Measurements from ENCODE around the gene PHLDB3.
"Not testable (repeated sequence)": the region's sequence is repeated elsewhere in the genome, so short reads cannot be mapped to it uniquely, and the experiment has no call there.

Gene PHLDB3

DNA sequence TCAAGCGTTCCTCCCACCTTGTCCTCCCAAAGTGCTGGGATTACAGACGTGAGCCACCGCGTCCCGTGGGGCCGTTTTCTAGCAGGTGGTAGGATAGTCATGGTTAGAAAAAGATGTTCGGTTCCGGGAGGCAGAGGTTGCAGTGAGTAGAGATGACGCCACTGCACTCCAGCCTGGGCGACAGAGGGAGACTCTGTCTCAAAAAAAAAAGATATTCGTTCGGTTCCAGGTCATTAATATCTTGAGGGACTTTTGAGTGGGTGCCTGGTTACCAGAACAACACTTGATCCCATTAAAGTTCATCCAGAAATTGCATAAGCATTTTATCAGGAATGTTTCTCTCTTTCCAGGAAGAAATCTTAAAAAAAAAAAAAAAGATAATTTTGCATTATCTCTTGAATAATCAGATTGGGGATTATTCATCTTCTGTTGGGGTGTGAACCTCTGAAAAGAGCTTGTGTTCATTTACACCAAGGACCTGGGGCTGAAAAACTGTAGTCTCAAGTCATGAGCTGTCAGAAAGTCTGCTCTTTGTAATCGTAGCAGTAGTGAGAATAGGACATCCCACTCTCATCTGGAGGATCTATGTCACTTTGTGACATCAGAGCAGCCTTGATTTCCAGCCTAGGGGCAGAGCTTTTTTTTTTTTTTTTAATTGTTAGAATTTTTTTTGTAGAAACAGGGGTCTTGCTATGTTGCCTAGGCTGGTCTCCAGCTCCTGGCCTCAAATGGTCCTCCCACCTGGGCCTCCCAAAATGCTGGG, 23.5 kb upstream of the PHLDB3 start:
- DNase-seq (ENCODE audit: low read depth): no peak

DNA sequence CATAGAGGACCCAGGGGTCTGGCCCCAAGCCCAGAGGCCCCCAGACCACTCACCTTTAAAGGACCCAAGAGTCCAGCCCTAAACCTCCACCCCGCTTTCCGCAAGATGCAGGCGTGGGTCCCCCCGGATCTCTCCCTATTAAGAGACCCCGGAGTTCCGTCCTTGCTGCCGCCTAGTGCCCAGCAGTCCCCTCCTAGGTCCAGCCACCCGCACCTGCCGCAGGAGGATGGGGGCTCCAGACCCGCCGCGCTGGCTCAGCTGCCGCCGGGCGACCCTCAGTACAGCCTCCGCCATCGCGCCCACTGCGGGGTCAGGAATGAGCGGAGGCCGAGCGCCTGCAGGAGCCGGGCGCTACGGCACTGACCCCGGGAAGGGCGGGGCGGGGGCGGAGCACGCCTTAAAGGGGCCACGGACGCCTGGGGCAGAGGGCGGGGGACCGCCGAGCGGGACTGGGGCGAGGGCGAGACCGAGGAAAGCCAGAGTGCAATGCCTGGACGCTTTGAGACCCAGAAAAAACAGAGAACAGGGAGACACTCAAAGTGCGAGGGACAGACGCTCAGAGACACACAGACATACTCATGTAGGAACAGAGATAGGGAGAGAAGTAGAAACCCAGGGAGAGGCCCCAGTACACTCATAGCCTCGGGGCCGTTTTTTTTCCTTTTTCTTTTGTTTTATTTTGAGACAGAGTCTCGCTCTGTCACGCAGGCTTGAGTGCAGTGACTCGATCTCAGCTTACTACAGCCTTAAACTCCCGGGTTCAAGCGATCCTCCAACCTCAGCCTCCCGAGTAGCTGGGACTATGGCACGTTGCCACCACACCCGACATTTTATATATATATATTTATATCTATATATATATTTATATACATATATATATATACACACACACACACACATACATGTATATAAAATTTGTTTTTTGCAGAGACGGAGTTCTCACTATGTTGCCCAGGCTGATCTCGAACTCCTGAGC, 22.6 kb upstream of the PHLDB3 start, which contains the start of gene ETHE1:
TSS of gene ETHE1 (minus strand) at position 318 of the 976 bp plus-strand sequence. CDS start at position 294, 24 bp downstream.
- DNase-seq (ENCODE audit: low read depth): peak; percentile 58

DNA sequence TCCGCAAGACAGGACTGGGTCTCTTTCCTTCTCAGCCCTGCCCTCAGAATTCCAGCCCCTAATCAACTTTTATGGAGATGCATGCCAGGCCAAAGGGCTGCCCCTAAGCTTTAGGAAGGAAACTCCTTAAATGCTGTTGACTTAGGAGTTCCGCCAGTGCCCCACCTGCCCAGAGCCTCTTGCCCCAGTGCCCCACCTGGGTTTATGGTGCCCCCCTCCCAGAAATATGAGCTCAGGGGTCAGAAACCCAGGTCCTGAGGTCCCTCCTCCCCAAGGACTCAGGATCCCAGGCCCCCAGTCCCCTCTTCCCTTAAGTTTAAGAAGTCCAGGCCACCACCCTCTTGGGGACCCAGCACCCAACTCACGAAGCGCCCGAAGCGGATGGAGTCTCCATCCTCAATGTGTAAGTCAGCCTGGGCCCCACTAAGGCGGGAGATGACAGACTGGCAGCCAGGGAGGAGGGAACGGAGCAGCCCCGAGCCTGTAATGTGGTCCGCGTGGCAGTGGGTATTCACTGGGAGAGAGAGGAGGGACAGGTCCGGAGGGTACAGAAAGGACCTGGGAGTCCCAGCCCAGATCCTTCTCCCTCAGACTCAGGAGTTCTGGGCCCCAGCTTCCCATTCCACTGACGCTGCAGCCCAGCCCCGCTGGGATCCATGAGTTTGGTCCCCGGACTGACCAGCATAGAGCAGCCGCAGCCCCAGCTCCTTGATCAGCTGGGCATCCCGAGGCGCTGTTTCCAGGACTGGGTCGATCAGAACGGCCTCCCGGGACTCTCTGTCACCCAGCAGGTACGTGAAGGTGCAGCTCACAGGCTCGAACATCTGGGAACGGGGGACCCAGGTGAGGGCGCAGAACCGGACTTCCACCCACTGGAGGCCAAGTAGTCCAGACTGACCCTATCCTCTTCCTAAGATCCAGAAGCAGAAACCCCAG, 21.6 kb upstream of the PHLDB3 start:
- DNase-seq (ENCODE audit: low read depth): no peak

DNA sequence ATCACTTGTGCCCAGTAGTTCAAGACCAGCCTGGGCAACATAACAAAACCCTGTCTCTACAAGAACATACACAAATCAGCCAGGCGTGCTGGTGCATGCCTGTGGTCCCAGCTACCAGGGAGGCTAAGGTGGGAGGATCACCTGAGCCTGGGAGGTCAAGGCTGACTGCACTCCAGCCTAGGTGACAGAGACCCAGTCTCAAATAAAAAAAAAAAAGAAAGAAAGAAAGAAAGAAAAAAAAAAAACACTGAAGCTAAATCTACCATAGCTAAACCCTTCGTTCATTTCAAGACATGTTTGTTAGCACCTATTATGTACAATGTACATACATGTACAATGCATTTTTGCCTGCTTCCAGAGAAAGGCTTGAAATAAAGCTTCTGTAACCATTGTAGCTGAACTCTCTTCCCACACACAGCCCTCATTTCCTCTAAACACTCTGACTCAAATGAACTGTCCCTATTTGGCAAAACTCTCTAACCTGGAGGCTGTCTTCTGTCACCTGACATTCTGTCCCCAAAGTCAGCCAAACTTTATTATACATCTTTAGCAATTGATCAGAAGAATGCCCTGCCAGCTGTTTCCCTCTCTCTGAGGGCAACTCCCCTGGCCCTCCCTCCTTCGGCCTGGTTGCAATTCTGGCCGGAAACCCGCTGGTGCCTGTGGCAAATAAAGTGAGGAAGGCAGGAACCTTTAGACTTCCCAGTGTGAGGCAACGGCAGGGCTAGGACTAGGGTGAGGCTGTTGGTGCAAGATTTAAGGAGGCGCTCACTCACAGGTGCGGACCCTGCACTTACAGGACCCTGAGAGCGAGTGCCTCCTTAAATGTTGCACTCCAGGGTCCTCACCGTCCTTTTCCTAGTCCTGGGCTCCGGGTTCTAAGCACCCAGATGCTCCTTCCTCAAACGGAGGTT, 20.6 kb upstream of the PHLDB3 start:
- no peak for DNase-seq (ENCODE audit: low read depth)

DNA sequence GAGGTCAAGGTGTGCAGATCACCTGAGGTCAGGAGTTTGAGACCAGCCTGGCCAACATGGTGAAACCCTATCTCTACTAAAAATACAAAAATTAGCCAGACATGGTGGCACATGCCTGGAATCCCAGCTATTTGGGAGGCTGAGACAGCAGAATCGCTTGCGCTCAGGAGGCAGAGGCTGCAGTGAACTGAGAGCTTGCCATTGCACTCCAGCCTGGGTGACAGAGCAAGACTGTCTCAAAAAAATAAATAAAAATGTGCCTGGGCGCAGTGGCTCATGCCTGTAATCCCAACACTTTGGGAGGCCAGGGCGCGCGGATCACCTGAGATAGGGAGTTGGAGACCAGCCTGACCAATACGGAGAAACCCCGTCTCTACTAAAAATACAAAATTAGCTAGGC, 19.1 kb upstream of the PHLDB3 start:
- not testable (repeated sequence) for DNase-seq (ENCODE audit: low read depth)

DNA sequence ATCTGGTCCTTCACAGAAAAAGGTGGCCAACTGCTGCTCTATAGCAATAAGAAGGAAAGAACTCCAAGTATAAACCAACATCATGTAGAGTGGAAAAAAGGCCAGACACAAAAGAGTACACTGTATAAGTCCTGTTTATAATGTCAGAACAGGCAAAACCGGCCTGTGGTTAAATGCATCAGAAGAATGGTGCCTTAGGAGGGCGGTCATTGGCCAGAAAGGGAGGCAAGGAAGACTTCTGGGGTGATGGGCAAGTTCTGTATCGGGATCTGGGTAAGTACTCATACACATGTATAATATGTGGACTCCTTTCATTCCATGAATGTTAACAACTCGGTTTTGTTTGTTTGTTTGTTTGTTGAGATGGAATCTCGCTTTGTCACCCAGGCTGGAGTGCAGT, 18.4 kb upstream of the PHLDB3 start:
- no peak for DNase-seq (ENCODE audit: low read depth)

DNA sequence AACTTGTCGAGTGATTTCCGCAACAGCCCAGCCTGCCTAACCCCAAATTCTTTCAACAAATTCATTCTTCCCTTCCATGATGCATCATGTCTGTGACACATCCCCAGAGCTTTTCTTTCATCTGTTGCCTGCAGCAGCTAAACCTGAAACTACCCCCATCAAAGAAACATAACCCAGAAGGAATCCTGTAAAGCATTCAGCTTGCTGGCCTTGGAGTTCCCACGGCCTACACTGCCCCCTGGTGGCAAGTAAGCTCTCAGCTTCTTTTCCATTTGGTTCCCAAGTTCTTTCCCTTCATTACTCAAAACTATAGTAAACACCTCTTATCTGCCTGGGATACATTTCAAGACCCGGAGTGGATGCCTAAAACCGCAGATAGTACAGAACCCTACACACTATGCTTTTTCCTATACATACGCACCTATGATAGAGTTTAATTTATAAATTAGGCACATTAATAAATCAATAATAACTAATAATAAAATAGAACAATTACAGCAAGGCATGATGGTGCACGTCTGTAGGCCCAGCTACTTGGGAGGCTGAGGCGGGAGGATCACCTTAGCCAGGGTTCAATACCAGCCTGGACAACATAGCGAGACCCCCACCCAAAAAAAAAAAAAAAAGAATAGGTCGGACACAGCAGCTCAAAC, 15.0 kb upstream of the PHLDB3 start:
- DNase-seq (ENCODE audit: low read depth): peak; percentile 67

DNA sequence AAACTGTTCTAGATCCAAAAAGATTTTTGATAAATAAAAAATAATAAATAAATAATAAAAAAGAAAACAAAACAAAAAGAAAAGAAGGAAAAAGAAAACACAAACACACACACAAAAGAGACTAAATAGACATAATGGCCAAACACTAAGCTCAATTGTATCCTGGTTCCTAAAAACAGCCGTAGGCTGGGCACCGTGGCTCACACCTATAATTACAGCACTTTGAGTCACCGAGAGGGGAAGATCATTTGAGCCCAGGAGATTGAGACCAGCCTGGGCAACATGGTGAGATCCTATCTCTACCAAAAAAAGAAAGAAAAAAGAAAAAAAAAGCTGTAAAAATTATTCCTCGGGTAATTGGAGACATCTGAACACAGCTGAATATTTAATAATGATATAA, 13.5 kb upstream of the PHLDB3 start:
- no peak for DNase-seq (ENCODE audit: low read depth)

DNA sequence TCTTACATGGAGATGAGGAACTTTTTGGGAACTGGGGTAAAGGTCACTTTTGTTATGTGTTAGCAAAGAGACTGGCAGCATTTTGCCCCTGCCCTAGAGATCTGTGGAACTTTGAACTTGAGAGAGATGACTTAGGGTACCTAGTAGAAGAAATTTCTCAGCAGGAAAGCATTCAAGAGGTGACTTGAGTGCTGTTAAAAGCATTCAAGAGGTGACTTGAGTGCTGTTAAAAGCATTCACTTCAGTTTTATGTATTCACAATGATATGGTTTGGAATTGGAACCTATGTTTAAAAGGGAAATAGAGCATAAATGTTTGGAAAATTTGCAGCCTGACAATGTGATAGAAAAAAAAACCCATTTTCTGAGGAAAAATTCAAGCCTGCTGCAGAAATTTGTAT, 7.9 kb upstream of the PHLDB3 start:
- not testable (repeated sequence) for DNase-seq (ENCODE audit: low read depth)

DNA sequence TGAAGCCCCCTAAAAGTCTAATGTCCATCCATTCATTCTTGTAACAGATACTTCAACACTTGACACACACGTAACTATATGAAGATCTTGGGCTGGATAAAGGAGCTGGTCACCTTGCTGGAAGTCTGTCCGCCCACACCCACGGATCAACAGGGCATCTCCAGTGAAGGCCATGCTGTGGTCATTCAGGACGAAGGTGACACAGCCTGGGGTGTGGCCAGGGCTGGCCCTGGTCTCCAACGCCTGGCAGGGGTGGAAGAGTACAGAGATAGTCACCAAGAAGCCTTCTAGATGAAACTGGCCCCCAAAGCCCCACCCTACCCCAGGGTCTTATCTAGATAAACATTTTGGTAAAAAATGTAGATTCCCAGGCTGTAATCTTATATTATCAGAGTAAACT, 6.8 kb upstream of the PHLDB3 start:
- DNase-seq (ENCODE audit: low read depth): no peak

DNA sequence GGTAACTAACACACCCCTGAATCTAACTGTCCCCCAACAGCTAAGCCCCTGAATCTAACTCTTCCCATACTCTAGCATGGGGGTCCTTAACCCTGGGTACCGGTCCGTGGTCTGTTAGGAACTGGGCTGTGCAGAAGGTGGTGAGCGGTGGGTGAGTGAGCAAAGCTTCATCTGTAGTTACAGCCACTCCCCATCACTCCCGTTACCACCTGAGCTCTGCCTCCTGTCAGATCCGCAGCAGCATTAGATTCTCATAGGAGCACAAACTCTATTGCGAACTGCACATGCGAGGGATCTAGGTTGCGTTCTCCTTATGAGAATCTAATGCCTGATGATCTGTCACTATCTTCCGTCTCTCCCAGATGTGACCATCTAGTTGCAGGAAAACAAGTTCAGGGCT, 6.2 kb upstream of the PHLDB3 start:
- DNase-seq (ENCODE audit: low read depth): no peak

DNA sequence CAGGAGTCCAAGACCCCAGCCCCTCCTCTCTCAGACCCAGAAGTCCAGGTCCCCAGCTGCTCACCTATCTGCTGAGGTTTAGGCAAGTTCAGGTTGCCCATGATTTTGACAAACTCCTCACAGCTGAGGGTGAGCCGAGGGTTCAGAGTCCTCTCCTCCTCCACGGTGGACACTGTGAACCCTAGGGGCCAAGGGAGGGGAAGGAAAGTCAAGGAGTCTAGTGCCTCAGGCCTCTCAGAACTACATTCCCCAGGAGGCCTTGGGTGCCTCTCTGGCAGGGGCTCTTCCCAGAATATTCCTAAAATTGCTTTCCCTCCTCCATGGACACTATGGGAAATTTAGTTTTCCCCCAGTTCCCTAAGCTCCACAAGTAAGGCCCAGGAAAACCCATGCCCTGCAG, 3.3 kb upstream of the PHLDB3 start:
- DNase-seq (ENCODE audit: low read depth): no peak

DNA sequence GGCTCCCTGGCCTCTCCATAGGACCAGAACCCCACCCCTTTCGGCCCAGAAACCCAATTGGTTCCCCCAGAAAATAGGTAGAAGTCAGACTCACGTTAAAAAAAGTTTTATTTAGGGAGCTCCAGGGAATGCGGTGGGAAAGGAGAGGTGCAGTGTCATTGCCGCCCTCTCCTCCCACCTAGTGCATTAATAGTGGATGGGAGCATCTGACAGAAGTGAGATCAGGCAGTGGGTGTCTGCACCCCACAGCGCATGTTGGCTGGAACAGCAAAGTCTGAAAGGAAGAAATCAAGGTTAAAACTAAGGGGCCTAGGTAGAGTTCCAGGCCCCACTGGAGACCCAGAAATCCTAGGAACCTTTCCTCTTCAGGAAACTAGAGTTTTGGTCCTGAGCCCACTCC, 2.1 kb upstream of the PHLDB3 start:
- no peak for DNase-seq (ENCODE audit: low read depth)

DNA sequence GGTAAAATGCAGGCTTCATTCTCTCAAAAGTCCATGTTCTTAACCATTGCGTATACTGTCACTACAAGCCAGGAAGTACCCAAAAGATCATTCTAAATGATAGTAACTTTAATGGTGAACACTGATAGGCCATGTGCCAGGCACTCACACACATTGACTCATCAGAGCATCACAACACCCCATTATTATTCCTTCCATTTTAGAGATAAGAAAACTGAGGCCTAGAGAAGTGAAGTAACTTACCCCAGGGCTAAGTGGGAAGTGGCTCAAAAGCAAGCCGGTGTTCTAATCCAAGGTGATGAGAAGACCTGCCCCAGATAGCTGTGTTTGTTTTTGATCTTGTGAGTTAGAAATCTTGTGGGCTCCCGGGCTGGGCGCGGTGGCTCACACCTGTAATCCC, 1.4 kb upstream of the PHLDB3 start:
- no peak for DNase-seq (ENCODE audit: low read depth)

DNA sequence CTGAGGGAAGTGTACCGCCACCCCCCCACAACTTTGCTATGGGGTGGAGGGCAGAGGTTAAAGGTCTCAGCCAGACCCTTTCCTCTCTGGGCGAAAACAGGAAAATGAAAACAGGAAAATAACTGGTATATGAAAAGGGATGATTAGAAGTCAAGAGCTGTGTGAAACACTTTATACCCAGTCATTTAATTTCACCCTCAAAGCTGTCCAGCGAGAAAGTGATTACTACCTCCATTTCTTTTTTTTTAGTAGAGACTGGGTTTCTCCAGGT, 575 bp upstream of the PHLDB3 start:
- no peak for DNase-seq (ENCODE audit: low read depth)

DNA sequence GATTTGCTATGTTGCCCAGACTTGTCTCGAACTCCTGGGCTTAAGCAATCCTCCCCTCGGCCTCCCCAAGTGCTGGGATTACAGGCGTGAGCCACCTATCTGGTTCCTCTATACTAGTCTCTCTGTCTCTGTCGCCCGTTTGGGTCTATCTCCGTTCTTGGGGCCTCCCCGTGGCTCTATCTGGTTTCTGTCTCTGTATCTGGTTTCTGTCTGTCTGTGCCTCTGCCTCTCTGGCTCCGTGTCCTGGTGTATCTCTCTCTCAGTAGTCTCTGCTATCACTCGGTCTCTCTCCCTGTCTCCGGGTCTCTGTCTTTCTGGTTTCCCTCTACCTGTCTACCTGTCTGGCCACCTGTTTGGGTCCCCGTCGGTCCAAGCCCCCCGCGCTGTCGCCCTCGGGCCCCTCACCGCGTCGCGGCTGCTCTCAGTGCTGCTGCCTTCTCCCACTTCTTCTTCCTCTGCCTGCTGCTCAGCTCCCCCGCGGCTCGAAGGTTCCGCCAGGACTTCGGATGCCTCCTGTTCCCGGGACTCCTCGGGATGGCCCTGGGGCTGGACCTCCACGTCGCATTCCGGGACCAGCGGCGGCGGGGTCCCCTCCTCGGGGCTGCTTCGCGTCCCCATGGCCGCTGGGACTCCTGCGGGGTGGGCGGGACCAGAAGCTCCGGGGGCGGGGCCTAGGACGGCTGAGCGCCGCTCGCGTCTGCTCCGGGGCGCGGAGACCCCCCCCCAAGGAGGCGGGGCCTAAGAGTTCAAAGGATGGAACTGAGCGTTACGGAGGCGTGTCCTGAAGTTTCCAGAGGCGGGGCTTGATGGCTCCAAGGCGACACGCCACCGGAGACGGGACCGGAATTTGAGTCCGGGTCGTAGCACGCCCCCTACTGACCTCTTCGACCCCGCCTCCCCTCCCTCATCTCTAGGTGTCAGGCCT, 783 bp downstream of the PHLDB3 start:
- peak; percentile 98 for DNase-seq (ENCODE audit: low read depth)

DNA sequence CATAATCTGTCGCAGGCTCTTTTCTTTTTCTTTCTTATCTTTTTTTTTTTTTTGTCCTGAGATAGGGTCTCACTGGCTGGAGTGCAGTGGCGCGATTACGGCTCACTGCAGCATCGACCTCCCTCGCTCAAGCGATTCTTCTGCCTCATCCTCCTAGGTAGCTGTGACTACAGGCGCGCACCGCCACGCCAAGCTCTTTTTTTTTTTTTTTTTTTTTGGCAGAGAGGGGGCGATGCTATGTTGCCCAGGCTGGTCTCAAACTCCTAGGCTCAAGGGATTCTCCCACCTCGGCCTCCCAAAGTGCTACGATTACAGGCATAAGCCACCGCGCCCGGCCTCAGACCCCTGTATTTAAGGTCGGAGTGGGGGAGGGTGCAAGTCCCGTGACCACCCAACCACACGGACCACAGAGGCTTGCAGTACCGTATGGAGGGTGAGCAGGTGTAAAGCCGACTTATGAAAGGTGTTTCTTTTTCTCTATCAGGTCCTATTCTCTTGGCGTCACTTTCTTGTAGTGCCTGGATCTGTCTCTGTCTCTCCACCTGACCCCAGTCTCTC, 2.0 kb downstream of the PHLDB3 start:
- DNase-seq (ENCODE audit: low read depth): no peak

DNA sequence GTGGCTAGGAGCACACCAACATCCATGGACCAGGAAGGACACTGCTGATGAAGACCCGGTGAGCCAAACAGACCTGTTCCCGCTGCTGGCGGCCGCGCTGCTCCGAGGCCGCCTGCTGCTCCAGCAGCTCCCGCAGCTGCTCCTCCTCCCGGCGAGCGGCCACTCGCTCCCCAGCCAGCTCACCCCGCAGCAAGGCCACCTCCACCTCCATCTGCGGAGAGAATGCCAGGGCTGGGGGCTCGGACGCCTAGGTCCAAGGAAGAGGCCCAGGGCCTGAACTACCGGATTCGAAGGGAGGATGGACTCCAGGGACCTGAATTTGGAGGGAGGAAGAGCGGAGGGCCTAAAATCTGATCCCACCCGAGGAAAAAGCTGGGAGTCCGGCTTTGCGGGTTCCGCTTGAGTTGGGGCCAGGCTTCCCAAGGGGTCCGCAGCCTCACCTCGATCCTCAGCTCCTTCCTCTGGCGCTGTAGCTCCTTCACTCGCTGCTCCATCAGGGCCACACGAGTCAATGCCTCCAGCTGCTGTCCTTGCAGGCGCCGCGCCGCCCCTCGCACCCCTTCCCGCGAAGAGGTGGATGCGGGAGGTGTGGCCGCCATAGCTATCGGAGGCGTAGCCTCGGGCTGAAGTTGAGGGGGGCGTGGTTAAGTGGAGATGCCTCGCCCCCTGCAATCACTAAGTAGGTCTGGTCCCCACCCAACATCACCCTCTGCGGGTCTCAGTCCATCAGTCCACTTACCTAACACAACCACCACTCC, 2.7 kb downstream of the PHLDB3 start:
- no peak for DNase-seq (ENCODE audit: low read depth)

Measured in activated T-helper 1 cell treated with Interleukin-2 at 50 U/mL for 16 hours (primary cell).